HL-60 (cell line): ENCODE results near the gene AGBL2.

Source experiments
- DNase-seq, 2 experiments: peaks; one replicate each; pipeline ENCODE4 v3.0.0-alpha.2; 2010 to 2020; ENCODE audit warnings: low read depth in 1 of 2, low spot score in 1 of 2
- H3K27ac ChIP-seq: fragments of 250-450 bp; sonication (Bioruptor Pico); replicated peaks from 2 replicates; pipeline ENCODE4 v1.5.1; 2020; ENCODE audit warnings: mild to moderate bottlenecking, moderate library complexity
- H3K27me3 ChIP-seq: fragments of 250-450 bp; sonication (Bioruptor Pico); 2 replicates; pipeline ENCODE4 v1.5.1; 2021; ENCODE audit warnings: mild to moderate bottlenecking, moderate library complexity; ENCODE audit not compliant: insufficient read depth, poor library complexity, severe bottlenecking
- H3K4me3 ChIP-seq: replicated peaks from 2 replicates; pipeline ENCODE4 v1.5.1; 2011; ENCODE audit warnings: mild to moderate bottlenecking, control low read depth, low read length; ENCODE audit not compliant: insufficient read depth
- CTCF ChIP-seq: IDR thresholded peaks from one replicate; pipeline ENCODE4 v1.5.1; 2011; ENCODE audit warnings: low read length, control low read depth, inconsistent platforms; ENCODE audit not compliant: insufficient read depth
- GABPA ChIP-seq: IDR thresholded peaks from 2 replicates; pipeline ENCODE4 v1.6.1; 2012; ENCODE audit warnings: low read depth
- POLR2AphosphoS5 ChIP-seq: IDR thresholded peaks from 2 replicates; pipeline ENCODE4 v1.6.1; 2012; ENCODE audit warnings: low read depth
- REST ChIP-seq: IDR thresholded peaks from 2 replicates; pipeline ENCODE4 v1.6.1; 2012; ENCODE audit warnings: low read depth; ENCODE audit not compliant: insufficient replicate concordance
- SPI1 ChIP-seq: IDR thresholded peaks from 2 replicates; pipeline ENCODE4 v1.6.1; 2012; ENCODE audit warnings: low read depth, mild to moderate bottlenecking, borderline replicate concordance

Gene AGBL2

GRCh38 chr11:47661245-47661644 lies 53.9 kb downstream of the AGBL2 start:
- Histone ChIP-seq H3K27me3 (no peaks in the 10 kb centered on the region), H3K4me3 (no peak overlapping the region), H3K27ac (no peak overlapping the region)
- no peak for DNase-seq
- TF ChIP-seq CTCF (no peak), REST (no peak), GABPA (no peak), POLR2AphosphoS5 (no peak), SPI1 (no peak)

GRCh38 chr11:47659276-47659675 lies 55.9 kb downstream of the AGBL2 start:
- Histone ChIP-seq H3K27me3 (no peaks in the 10 kb centered on the region), H3K4me3 (no peak overlapping the region), H3K27ac (no peak overlapping the region)
- TF ChIP-seq CTCF (no peak), POLR2AphosphoS5 (no peak), GABPA (no peak), SPI1 (no peak), REST (no peak)
- no peak for DNase-seq

- H3K4me3 ChIP-seq = no peak overlapping the region
- H3K27me3 ChIP-seq = no peaks in the 10 kb centered on the region
- H3K27ac ChIP-seq = no peak overlapping the region
- TF ChIP-seq CTCF (no peak), GABPA (no peak), POLR2AphosphoS5 (no peak), SPI1 (no peak), REST (no peak)
- no peak for DNase-seq
Measured at GRCh38 chr11:47656260-47656885, 58.8 kb downstream of the AGBL2 start.
